ENCODE measurements around the gene FAM114A2.

FAM114A2 gene

GRCh38 chr5:153998010-153998409 lies 40.7 kb downstream of the FAM114A2 start:
- Histone ChIP-seq H3K9me3 (ENCODE audit: low read length) (no peaks in the 10 kb centered on the region), H2AFZ (ENCODE audit: low read length) (no peak overlapping the region), H3F3A (ENCODE audit: insufficient read depth, low read length) (no peaks in the 10 kb centered on the region; the same call in 1 of the 2 replicates), H3K9ac (ENCODE audit: low read length) (no peak overlapping the region), H3K27me3 (ENCODE audit: insufficient read depth, low read length) (no peaks in the 10 kb centered on the region), H3K9me2 (ENCODE audit: low read depth, low read length) (no peaks in the 10 kb centered on the region), H4K20me1 (ENCODE audit: insufficient read depth, low read length) (no peaks in the 10 kb centered on the region), H3K27ac (ENCODE audit: low read depth, low read length, poor library complexity, severe bottlenecking) (no peak overlapping the region), H3K36me3 (ENCODE audit: insufficient read depth, low read length) (peaks cover 48% of the 10 kb centered on the region), H3K79me2 (ENCODE audit: insufficient read depth, low read length) (no peaks in the 10 kb centered on the region), H3K4me3 (ENCODE audit: low read depth, low read length, poor library complexity, severe bottlenecking) (no peak overlapping the region), H3K4me2 (ENCODE audit: low read length) (no peak overlapping the region), H3K4me1 (ENCODE audit: insufficient read depth, low read length, severe bottlenecking) (no peaks in the 10 kb centered on the region)
- no peak for TF ChIP-seq CTCF (IDR thresholded peaks at IDR 0.05; ENCODE audit: low read length)
- no peak for TF ChIP-seq EZH2 (IDR thresholded peaks at IDR 0.05; ENCODE audit: borderline replicate concordance, low read length)

GRCh38 chr5:153991168-153991567 lies 47.5 kb downstream of the FAM114A2 start:
- H2AFZ ChIP-seq (ENCODE audit: low read length), result no peak overlapping the region
- no peaks in the 10 kb centered on the region for H3K4me1 ChIP-seq (ENCODE audit: insufficient read depth, low read length, severe bottlenecking)
- no peaks in the 10 kb centered on the region for H4K20me1 ChIP-seq (ENCODE audit: insufficient read depth, low read length)
- TF ChIP-seq CTCF (IDR thresholded peaks at IDR 0.05; ENCODE audit: low read length) (no peak), EZH2 (IDR thresholded peaks at IDR 0.05; ENCODE audit: borderline replicate concordance, low read length) (no peak)
- H3K9me3 ChIP-seq (ENCODE audit: low read length), result no peaks in the 10 kb centered on the region
- H3F3A ChIP-seq (ENCODE audit: insufficient read depth, low read length), result no peaks in the 10 kb centered on the region
- no peak overlapping the region for H3K27ac ChIP-seq (ENCODE audit: low read depth, low read length, poor library complexity, severe bottlenecking)
- peaks cover 10% of the 10 kb centered on the region; the same call in 1 of the 2 replicates for H3K36me3 ChIP-seq (ENCODE audit: insufficient read depth, low read length)
- no peak overlapping the region for H3K9ac ChIP-seq (ENCODE audit: low read length)
- no peaks in the 10 kb centered on the region for H3K27me3 ChIP-seq (ENCODE audit: insufficient read depth, low read length)
- H3K9me2 ChIP-seq (ENCODE audit: low read depth, low read length), result no peaks in the 10 kb centered on the region
- H3K79me2 ChIP-seq (ENCODE audit: insufficient read depth, low read length), result no peaks in the 10 kb centered on the region
- no peak overlapping the region for H3K4me3 ChIP-seq (ENCODE audit: low read depth, low read length, poor library complexity, severe bottlenecking)
- no peak overlapping the region for H3K4me2 ChIP-seq (ENCODE audit: low read length)

GRCh38 chr5:153988510-153988909 lies 50.2 kb downstream of the FAM114A2 start:
- no peaks in the 10 kb centered on the region for H3K27me3 ChIP-seq (ENCODE audit: insufficient read depth, low read length)
- TF ChIP-seq CTCF (IDR thresholded peaks at IDR 0.05; ENCODE audit: low read length) (no peak), EZH2 (IDR thresholded peaks at IDR 0.05; ENCODE audit: borderline replicate concordance, low read length) (no peak)
- H3F3A ChIP-seq (ENCODE audit: insufficient read depth, low read length), result no peaks in the 10 kb centered on the region
- H3K36me3 ChIP-seq (ENCODE audit: insufficient read depth, low read length), result no peaks in the 10 kb centered on the region; the same call in 1 of the 2 replicates
- H2AFZ ChIP-seq (ENCODE audit: low read length), result no peak overlapping the region
- no peaks in the 10 kb centered on the region for H3K9me3 ChIP-seq (ENCODE audit: low read length)
- no peaks in the 10 kb centered on the region for H3K9me2 ChIP-seq (ENCODE audit: low read depth, low read length)
- no peaks in the 10 kb centered on the region for H3K4me1 ChIP-seq (ENCODE audit: insufficient read depth, low read length, severe bottlenecking)
- H3K27ac ChIP-seq (ENCODE audit: low read depth, low read length, poor library complexity, severe bottlenecking), result no peak overlapping the region
- H4K20me1 ChIP-seq (ENCODE audit: insufficient read depth, low read length), result no peaks in the 10 kb centered on the region
- H3K4me3 ChIP-seq (ENCODE audit: low read depth, low read length, poor library complexity, severe bottlenecking), result no peak overlapping the region
- no peak overlapping the region for H3K4me2 ChIP-seq (ENCODE audit: low read length)
- no peak overlapping the region for H3K9ac ChIP-seq (ENCODE audit: low read length)
- no peaks in the 10 kb centered on the region for H3K79me2 ChIP-seq (ENCODE audit: insufficient read depth, low read length)

Data from OCI-LY1 (cell line).